GM12892 (cell line): Measurements from ENCODE around the gene TMEM170B.
A peak's percentile ranks its signal among the peaks of the same experiment; 100 is the strongest.

Source experiments
- DNase-seq: peaks from one replicate; pipeline ENCODE4 v3.0.0; 2011; ENCODE audit not compliant: insufficient read length
- FAIRE-seq: peaks from 2 replicates; lab custom pipeline; 2011; peaks lifted over from hg19 to GRCh38; lab: Jason Lieb, UNC
- POLR2A ChIP-seq: IDR thresholded peaks from 2 replicates; pipeline ENCODE4 v1.6.1; 2011; ENCODE audit warnings: low read depth, low read length, control low read depth
- POLR2AphosphoS5 ChIP-seq: IDR thresholded peaks from 2 replicates; pipeline ENCODE4 v1.6.1; 2011; ENCODE audit warnings: low read depth, low read length, control low read depth
- TAF1 ChIP-seq: IDR thresholded peaks from 2 replicates; pipeline ENCODE4 v1.6.1; 2011; ENCODE audit warnings: low read depth, mild to moderate bottlenecking, control low read depth, low read length, borderline replicate concordance

Gene TMEM170B

DNA sequence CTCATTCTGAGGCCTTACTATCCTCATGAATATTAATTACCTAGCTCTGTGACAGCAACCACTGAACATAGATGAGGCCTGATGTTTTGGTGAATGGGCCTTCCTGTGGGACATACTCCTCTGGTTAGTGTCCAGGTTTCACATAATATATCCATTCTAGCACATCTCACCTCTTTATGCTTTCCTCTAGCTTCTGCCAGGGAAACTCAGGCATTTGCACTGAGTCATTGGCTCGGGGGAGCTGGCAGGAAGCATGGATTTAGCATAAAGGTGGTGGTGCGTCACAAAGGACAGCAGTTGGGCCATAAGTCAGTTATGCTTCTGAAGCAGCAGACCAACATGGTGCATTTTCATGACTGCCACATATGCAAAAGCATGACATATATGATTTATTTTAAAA is 37.5 kb upstream of the TMEM170B start:
- FAIRE-seq = peak; percentile 14
- TF ChIP-seq POLR2A (no peak), TAF1 (no peak), POLR2AphosphoS5 (no peak)
- no peak for DNase-seq

DNA sequence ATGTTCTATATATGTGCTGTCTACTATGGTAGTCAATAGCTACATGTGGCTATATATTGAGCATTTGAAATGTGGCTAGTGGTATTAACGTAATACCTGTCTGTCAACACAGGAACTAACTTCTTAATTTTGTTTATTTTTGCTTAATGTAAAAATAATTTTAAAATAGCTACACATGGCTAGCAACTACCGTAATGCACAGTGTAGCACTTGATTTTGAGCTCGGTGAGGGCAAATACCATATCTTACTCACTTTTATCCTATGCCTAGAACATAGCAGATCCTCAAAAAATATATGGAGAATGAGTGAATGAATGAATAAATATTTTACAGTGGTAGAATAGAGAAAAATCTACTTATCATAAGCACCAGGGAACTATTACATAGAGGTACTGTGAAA is 28.1 kb upstream of the TMEM170B start:
- FAIRE-seq (no peak), DNase-seq (no peak)
- TF ChIP-seq POLR2A (no peak), TAF1 (no peak), POLR2AphosphoS5 (no peak)

DNA sequence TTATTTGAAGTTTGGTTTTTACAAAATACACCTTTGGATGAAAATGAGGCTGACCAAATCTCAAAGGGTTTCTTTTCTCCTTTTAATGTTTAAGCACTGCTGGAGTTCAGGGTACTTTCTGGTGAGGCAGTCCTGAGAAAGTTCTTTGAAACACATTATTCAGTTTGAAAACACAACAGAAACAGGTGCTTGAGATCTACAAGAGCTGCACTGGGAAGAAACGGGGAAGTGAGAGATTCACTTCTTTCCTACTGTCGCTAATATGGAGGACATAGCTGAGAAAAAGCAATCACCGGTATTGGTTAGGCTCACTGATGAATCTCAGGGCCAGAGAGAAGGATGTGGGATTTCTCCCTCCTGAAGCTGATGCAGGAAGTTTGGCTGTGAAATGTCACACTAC is 22.9 kb upstream of the TMEM170B start:
- no peak for TF ChIP-seq TAF1
- TF ChIP-seq POLR2AphosphoS5 = no peak
- TF ChIP-seq POLR2A = peak; percentile 30; the same call in 1 of the 2 replicates
- FAIRE-seq = peak; percentile 96
- no peak for DNase-seq

DNA sequence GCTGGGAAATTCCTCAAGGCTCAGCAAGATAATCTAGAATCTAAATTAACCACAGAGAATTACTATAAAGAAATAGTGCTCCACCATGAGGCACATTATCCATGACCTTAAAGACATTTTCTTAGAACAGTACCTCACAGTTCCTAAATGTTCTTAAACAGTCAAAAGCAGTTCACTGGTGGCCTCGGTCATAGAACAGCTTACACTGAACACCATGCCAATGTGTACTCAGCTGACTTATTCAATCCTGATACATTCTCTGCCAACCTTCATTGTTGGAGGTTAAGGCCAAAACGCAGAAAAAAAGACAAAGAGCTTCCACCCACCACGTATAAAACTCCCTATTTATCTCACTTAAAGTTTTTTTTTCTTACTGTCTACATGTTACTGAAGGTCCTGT is 21.8 kb upstream of the TMEM170B start:
- no peak for DNase-seq
- FAIRE-seq = peak; percentile 33
- TF ChIP-seq POLR2AphosphoS5 = no peak
- TF ChIP-seq TAF1 = no peak
- no peak for TF ChIP-seq POLR2A

DNA sequence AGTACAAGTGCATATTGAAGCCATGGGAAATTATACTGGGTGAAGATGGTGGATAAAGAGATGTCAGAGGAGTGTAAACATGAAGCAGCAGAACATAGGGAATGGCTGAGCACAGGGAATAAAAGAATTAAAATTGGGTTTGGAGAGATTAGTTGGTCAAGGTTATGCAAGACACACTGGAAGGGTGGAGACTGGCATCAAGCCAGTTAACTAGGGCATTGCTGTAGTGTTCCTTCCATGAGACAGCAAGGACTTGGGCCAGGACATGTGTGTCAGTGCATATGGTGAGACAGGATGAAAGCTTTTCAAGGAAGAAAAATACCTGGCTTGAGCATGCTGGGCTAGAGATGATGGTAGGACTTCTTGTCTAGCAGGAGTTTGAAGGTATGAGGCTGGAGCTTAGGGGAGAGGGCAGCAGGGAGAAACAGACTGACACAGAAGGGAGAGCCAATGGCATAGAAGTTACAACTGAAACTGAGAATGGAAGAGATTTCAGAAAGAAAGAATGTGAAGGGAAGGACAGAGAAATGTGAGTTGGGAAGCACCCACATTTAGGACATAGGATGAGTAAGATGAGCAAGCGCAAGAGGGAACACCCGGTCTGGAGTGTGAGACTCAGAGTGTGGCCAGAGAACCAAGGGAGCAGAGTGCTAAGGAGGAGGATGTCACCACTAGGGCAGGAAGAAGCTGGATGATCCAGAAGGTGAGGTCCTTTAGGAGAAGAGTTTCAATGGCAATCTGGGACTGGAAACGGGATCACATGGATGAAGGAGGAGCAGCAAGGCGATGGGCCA is 14.5 kb upstream of the TMEM170B start:
- no peak for FAIRE-seq
- no peak for TF ChIP-seq POLR2A
- no peak for TF ChIP-seq POLR2AphosphoS5
- TF ChIP-seq TAF1 = no peak

DNA sequence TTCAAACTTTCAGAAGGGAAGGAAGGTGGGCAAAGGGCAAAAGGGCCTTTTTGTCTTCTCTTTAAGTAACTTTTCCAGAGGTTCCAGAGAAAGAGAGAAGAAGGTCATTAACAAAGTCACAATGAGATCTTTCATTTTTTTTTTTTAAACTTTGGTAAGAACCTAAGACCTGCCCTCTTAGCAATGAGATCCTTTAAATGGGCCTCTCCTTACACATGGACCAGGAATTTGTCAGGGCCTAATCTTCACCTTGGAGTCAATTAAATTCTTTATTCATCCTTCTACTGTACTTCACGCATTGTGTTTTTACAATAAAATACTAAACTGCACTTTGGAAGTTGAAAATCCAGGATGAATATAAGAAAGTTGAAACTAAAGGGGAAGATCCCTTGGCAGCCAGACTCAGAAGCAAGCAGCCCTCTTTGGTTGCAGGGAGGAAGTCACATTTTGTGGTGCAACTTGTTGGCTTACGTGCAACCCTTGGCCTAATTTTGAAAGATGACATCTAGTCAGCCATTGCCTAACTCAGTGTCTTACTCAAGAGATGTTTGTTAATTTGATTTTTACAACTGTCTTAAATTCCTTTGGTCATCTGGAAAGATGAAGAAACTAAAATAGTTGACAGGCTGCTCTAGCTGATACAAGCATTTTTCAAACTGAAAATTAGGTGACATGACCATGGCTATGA is 11.9 kb upstream of the TMEM170B start:
- TF ChIP-seq POLR2A = no peak
- TF ChIP-seq POLR2AphosphoS5 = no peak
- no peak for TF ChIP-seq TAF1
- FAIRE-seq (no peak), DNase-seq (no peak)

More for the DNA sequence above, 14.5 kb upstream of the TMEM170B start:
- no peak for DNase-seq

DNA sequence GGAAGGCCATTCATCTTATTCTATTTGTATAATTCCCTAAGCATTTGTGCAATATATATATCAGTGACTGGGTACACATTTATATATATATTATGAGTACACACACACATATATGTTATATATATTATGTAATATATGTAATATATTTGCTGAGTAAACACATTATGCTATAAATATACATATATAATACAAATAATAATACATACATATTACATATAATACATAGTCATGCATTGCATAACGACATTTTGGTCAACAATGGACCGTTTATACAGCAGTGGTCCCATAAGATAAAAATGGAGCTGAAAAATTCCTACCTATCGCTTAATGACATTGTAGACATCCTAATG is 11.4 kb upstream of the TMEM170B start:
- TF ChIP-seq TAF1 (no peak), POLR2A (no peak), POLR2AphosphoS5 (no peak)
- FAIRE-seq (no peak), DNase-seq (no peak)

DNA sequence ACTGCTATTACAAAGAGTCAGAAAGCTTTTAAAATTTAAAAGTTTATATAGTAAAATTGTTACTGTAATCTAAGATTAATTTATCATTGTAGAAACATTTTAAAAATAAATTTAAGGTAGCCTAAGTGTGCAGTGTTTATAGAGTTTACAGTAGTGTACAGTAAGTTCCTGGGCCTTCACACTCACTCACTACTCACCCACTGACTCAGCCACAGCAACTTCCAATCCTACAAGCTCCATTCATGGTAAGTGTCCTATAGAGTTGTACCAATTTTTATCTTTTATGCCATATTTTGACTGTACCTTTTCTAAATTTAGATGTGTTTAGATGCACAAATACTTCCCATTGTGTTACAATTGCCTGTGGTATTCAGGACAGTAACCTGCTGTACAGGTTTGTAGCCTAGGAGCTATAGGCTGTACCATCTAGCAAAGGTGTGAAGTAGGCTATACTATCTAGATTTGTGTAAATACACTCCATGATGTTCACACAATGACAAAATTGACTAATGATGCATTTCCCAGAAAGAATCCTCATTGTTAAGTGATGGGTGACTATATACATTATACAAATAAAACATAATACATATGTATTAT is 10.2 kb upstream of the TMEM170B start:
- TF ChIP-seq TAF1 (no peak), POLR2A (no peak), POLR2AphosphoS5 (no peak)
- no peak for DNase-seq

DNA sequence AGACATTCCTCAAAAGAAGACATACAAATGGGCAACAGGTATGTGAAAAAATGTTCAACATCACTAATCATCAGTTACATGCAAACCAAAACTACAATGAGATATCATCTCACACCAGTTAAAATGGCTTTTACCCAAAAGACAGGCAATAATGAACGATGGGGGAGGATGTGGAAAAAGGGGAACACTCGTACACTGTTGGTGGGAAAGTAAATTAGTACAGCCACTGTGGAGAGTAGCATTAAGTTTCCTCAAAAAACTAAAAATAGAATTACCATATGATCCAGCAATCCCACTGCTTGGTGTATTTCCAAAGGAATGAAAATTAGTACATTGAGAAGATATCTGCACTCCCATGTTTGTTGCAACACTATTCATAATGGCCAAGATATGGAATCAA is 8.6 kb upstream of the TMEM170B start:
- FAIRE-seq (no peak), DNase-seq (no peak)
- TF ChIP-seq POLR2AphosphoS5 (no peak), POLR2A (no peak), TAF1 (no peak)

More for the DNA sequence above, 10.2 kb upstream of the TMEM170B start:
- no peak for FAIRE-seq

DNA sequence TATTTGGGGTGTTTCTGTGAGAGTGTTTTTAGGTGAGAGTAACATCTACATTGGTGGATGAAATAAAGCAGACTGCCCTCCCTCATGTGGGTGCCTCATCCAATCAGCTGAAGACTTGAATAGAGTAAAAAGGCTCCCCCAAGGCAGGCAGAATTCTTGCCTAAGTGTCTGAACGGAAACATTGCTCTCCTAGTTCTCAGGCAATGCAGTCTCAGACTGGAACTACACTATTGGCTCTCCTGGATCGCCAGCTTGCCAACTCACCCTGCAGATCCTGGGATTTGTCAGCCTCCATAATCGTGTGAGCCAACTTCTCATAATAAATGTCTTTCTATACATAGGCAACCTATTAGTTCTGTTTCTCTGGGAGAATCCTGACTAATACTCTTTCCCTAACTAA is 5.5 kb upstream of the TMEM170B start:
- DNase-seq = no peak
- FAIRE-seq = no peak
- TF ChIP-seq TAF1 (no peak), POLR2A (no peak), POLR2AphosphoS5 (no peak)

DNA sequence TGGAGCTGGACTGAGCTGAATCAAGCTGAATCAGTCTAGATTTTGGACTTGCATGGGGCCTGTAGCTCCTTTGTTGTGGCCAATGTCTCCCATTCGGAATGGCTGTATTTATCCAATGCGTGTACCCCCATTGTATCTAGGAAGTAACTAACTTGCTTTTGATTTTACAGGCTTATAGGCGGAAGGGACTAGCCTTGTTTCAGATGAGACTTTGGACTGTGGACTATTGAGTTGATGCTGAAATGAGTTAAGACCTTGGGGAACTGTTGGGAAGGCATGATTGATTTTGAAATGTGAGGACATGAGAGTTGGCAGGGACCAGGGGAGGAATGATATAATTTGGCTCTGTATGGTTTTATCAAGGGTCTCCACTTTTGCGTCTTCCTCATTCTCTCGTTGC is 3.0 kb upstream of the TMEM170B start:
- no peak for FAIRE-seq
- DNase-seq = no peak
- TF ChIP-seq POLR2AphosphoS5 = no peak
- no peak for TF ChIP-seq TAF1
- TF ChIP-seq POLR2A = no peak

DNA sequence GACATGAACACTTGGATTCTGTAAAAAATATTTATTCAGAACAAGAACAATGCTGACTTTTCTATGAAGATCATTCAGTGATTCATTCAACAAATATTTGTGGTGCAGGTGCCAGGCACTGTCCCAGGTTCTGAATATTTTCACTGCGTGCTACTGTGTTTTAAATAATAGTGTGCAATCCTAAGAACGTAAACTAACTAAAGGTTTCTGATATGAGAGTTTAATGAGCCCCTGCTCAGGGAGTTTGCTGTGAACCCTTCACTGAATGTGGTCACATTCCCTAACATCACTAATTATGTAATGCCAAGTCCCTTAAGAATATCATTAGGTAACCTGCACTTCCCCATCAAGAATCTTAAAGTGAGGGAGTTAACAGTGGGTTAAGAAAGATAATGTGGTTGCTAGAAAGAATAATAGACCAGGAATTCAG is 1.7 kb upstream of the TMEM170B start:
- TF ChIP-seq TAF1 (no peak), POLR2AphosphoS5 (no peak), POLR2A (no peak)
- FAIRE-seq (no peak), DNase-seq (no peak)
